ENCODE measurements around the gene PAX8.

PAX8 gene

GRCh38 chr2:113181258-113182051 is 97.3 kb downstream of the PAX8 start:
- DNase-seq = no peak

- no peak for DNase-seq
These were observed 98.4 kb downstream of the PAX8 start for GRCh38 chr2:113180131-113180946.

- no peak for DNase-seq
These were observed 99.2 kb downstream of the PAX8 start for GRCh38 chr2:113179446-113180045.

GRCh38 chr2:113178891-113179290 is 99.8 kb downstream of the PAX8 start:
- no peak for DNase-seq

- no peak for DNase-seq
These were observed 100.5 kb downstream of the PAX8 start for GRCh38 chr2:113178069-113178746.

- no peak for DNase-seq
These were observed 101.9 kb downstream of the PAX8 start for GRCh38 chr2:113176696-113177355.

- no peak for DNase-seq
These were observed 102.7 kb downstream of the PAX8 start for GRCh38 chr2:113175736-113176695.

GRCh38 chr2:113175042-113175628 is 103.6 kb downstream of the PAX8 start:
- DNase-seq = no peak

GRCh38 chr2:113174376-113174750 is 104.4 kb downstream of the PAX8 start:
- DNase-seq = no peak

- no peak for DNase-seq
These were observed 105.0 kb downstream of the PAX8 start, which contains the start of gene PSD4 for GRCh38 chr2:113173542-113174375. PSD4 (plus strand) TSS chr2:113173971; CDS start chr2:113182457, 8,486 bp downstream.

- DNase-seq = no peak
These were observed 105.8 kb downstream of the PAX8 start for GRCh38 chr2:113172721-113173541.

- no peak for DNase-seq
These were observed 107.2 kb downstream of the PAX8 start for GRCh38 chr2:113171334-113172075.

- no peak for DNase-seq
These were observed 109.1 kb downstream of the PAX8 start for GRCh38 chr2:113169586-113169985.

- no peak for DNase-seq
These were observed 109.7 kb downstream of the PAX8 start for GRCh38 chr2:113169002-113169530.

GRCh38 chr2:113167962-113168340 is 110.8 kb downstream of the PAX8 start:
- DNase-seq = no peak

GRCh38 chr2:113167115-113167932 is 111.4 kb downstream of the PAX8 start:
- DNase-seq = no peak

GRCh38 chr2:113166187-113166645 is 112.5 kb downstream of the PAX8 start:
- no peak for DNase-seq
